Activated CD8-positive, alpha-beta memory T cell treated with anti-CD3 and anti-CD28 coated beads for 24 hours (primary cell): ENCODE measurements around the gene PPM1J.

Experiments
- DNase-seq: peaks from one replicate; pipeline ENCODE4 v3.0.0-alpha.2; 2020

Gene PPM1J

DNA sequence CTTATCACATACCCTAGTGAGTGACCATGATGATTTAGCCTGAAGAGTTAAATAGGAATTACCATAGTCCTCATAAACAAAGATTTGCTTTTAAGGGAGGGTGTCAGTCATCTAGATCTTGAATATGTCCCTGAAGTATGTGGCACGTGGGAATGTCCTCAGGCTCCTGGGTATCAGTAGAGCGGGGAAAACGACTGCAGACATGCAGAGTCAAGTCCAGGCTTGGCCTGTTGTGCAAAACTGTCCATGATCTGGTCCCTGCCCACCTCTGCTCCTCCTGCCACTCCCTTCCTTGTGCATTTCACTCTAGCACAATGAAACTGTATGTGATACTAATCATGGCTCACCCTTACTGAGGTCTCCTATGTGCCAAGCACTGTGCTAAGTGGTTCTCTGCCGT is 27.8 kb downstream of the PPM1J start:
- no peak for DNase-seq

DNA sequence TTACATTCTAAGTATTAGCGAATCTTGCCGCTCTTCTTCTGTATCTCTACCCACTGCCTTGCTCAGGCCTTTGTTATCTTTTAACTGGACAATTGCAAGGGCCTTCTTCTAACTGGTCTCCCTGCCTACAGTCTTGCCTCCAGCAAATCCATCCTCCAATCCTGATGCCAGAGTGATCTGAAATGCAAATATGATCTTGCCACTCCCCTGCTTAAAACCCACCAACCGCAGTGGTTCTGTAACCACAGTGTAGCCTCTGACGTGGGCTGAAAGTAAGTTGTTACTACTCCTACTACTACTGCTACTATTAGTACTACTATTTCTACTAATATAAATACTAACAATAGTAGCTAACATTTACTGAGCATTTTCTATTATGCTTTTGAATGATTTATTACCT is 28.3 kb downstream of the PPM1J start:
- DNase-seq = no peak

DNA sequence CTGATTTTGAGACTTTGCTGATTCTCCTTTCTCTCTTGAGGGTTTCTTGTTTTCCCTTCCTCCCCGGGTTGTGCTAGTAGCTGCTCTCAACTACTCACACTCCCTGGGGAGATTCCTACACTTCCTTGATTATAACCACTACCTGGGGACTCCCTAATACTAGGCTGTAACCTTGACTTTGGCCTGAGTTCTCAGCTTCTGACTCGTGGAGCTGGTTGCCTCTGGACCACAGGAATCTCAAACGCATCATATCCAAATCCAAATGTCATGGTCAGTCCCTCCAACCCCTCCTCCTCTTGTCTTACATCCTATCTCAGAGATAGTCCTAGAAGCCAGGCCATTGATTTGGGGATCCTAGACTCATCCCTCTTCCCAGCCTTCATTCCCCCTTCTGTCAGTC is 28.7 kb downstream of the PPM1J start:
- no peak for DNase-seq

DNA sequence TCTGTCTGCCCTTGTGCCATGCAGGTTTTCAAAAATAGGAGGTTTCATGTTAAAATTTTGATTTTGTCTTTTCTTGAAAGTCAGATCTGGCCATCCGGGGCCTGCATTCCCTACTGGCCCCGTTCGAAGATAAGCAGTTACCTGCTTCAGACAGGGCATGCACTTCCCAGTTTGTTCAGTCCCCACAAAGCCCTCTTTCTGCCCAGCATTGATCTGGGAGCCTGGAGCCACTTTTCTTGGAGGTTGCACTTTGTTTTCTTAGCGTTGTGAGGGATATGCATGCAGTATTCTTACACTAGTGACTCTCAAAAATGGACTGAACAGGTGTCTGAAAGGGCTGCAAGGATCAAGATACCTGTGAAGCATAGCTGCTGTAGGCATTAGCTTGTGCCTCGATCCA is 29.2 kb downstream of the PPM1J start:
- DNase-seq = no peak

DNA sequence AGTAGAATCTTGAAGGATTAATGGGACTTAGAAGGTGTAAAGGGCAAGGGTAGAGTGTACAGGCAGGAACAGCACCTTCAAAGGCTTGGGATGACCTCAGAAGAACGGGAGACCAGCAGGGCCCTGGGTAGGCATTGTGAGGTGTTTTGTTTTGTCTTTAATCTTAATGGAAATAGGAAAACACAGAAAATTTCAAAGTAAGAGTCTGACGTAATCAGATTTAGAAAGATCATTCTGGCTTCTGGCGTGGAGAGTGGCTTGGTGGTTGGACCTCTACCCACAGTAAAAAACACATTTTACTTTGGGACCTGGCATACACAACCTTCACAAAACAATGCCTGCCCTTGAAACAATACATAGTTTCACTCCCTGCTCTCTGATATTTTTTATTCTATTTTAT is 36.5 kb downstream of the PPM1J start:
- DNase-seq = no peak

DNA sequence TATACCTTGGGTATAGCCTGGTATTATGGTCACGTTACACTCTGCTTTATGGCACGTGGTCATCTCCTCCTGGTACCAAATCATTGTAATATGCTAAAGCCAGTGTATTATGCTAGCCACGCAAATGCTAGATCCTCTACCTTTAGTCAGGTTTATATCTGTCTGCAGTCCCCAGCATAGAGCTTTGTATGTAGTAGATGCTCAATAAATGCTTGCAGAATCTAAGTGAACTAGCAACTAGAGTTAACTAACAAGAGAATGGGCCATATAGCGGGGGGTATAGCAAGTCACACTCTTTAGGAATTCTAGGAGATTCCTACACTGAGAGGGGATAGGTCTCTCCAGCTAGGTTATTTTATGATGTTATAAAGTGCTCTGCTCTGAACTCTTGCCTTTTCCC is 37.6 kb downstream of the PPM1J start:
- no peak for DNase-seq

DNA sequence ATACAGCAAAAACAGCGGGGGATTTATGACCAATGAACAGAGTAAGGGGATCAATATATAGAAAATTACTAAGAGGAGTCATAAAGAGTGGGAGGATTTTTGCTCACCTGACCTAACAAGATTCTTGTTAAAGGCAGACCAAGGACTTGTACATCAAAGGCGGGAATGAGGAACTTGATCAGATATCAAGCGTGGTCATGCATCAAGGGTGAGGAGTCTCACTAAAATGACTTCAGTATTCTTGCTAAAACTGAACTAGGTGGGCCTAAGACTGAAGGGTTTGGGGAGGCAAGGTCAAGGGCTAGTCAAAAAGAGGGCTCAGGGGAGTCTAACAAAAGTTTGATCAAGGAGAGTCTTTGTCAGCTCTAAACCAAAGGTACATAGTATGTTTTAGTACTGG is 38.6 kb downstream of the PPM1J start:
- no peak for DNase-seq

DNA sequence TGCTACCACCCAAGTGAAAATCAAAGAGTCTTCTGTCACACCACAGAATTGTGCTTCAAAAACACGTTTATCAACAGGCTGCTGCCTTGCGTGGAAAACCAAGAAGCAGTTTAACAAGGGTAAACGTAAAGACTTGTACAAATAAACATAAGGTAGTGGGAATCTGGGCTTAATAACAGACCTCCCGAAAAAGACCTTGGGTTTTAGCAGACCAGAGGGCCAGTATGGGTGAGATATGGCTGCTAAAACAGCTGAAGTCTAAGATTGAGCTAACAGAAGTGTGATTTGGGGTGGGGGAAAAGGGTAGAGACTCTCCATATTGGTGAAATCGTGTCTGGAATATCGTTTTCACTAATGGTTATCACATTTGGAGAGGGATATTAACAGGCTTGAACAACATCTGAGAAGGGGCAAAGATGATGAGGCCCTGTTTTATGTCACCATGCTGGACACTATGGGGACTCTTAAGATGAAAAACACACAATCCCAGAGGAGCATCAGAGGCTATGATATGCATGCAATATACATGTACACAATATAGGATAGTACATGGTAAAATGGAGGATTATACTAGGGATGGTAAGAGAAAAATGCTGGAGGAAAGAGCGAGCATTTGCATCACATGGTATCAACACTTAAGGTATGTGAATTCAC is 39.3 kb downstream of the PPM1J start:
- DNase-seq = no peak

DNA sequence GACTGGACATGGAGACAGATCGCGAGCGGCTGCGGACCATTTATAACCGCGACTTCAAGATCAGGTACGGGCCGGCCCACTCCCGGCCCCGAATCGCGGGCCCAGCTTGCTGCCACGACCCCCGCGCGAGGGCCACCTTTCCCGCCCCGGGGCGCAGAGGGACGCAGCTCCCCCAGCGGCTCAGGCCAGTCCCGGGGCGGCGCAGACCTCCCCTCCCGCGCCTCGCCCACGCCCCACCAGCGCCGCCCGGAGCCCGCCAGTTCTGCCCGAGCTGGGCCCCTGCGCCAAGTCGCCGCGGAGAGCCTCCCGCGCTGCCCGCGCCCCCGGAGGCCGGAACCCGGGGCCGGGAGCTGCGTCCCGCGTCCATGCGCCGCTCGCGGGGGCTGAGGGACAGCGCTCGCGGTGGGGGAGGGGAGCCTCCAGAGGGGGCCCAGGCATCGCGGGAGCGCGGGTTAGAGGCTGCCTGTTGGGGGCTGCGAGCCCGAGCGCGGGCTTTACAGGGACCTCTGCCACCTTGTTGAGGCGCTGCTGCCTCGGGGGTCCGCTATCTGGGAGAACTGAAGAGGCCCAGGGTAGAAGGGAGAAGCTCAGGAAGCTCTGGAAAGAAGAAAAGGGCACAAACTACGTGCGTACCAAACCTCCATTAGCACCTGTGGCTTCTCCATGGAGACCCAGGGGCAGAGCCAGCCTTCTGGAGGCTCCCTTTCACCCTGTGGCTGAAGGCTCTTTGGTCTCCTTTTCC is 40.0 kb downstream of the PPM1J start:
- peak; percentile 81 for DNase-seq

DNA sequence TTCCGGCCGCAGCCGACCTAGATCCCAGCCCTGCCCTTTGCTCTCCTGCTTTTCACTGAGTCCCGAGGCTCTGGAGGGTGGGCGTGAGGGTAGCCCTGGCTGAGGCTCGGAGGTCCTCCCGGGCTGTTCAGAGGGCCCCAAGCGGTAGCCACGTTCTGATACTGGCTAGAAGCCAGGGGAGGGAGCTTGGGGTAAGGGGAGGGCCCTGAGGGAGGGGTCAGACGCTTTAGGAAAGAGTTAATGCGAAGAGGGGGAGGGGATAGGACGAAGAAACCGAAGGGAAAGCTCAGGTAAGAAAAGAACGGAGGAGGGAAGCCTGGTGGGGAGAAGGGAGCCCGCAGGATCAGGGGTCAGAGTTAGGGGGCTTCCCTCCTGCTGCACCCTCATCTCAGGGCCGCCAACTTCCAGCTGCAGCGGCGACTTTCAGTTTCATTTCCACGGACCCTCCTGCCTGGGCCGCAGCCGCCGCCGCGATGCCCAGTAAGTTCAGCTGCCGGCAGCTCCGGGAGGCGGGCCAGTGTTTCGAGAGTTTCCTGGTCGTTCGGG is 40.6 kb downstream of the PPM1J start, which contains the start of gene MOV10:
TSS of gene MOV10 (plus strand) at position 220 of the 546 bp plus-strand sequence. CDS start at position 474, 254 bp downstream.
- peak; percentile 80 for DNase-seq

DNA sequence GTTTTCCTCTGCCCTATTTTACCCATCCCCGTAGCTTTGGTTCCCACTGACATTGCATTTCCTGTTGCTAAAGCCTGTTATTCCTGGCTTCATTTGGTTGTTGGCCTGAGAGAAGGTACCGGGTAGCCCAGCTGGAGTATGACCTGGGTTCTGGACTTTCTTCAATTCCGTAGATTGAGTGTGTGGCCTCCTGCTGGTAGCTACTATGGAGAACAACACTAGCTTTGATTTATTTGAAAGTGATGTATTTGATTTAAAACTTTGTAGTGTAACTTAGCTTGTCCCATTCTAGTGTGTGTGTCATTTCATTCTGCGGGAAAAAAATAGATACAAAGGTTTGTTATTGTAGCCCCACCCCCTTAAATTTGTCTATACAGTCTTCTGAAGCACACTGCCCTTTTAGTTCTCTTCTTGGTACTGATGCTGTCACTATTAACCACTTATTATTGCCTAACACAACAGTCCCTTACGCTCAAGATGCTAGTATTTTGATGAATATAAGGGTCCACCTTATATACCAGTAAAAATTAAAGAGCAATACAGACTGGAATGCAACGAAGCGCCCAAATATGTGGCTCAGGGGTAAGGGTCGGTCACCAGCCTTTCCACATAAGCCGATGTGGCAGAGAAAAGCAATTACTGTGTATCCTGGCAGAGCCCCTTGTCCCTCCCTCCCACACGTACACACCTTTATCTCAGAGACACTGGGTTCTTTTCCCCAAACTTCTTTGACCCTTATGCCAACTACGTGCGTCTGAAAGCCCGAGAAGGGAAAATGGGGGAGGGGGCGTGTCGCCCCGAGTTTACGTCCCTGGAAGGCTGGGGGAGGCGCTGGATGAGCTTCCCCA is 41.3 kb downstream of the PPM1J start:
- no peak for DNase-seq

DNA sequence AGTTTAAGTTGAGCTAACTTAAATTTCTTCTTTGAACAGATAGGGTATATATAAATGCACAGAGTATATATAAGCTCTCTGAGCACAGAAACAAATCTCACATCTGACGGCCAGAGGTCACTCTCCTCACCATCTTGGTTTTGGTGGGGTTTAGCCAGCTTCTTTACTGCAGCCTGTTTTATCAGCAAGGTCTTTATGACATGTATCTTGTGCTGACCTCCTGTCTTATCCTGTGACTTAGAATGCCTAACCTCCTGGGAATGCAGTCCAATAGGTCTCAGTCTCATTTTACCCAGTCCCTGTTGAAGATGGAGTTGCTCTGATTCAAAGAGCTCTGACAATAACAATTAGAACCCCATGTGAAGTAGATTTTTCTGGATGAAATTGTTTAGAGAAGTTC is 42.3 kb downstream of the PPM1J start:
- DNase-seq = no peak

DNA sequence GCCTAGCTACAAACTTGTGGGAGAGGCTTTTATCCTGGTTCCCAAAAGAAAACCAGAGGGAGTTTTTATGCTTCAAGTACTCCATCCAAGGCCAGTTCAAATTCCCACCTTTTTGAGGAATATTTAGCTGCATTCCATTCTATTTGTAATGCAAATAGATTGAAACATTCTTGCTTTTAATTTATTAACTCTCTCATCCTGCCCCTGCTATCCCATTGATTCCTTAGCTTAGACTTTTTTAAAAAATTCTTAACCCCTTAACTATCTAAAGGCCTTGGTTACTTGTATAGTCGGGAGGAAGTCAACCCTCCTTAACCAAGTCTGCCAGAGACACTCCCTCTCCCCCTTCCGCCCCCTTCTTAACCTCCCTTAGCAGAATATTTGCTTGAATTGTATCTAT is 43.1 kb downstream of the PPM1J start:
- no peak for DNase-seq

DNA sequence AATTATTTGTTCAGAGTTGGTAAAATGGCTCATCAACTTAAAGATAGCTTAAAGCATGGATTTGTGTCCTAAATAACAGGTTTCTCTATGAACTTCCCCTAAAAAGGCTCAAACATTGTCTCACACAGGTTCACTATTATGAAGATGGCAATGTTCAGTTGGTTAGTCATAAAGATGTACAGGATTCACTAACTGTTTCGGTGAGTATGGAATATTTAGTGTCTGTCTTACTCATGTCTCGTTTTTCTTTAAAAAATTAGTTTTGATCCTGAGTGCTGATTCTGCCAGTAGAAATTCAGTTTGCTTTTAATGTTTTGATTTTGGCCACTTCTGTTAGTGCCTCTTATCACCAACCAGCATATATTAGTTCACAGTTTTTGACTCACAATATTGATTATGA is 48.2 kb downstream of the PPM1J start:
- DNase-seq = no peak

DNA sequence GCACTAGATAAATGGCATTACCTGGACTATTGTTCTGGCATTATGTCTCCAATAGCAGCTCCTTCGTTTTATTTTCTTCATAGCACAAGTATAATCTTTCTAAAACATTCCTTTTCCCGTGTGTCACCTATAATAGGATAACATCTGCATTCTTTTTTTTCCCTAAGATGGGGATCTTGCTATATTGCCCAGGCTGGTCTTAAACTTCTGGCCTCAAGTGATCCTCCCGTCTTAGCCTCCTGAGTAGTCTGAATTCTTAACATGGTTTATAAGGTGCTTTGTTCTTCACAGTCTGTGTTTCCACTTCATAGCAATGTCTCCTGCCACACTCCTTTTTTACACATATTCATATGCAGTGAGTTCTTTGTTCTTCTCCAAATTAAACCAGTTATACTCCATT is 49.3 kb downstream of the PPM1J start:
- DNase-seq = no peak
